Pancreas (tissue), 10 donors: Measurements from ENCODE around the gene PCDHB11. TPM values are rescaled to one million over a fixed set of nuclear protein-coding genes. Genes with fewer than 3 reads are reported as not detected.
"Not testable (repeated sequence)": the region's sequence is repeated elsewhere in the genome, so short reads cannot be mapped to it uniquely, and the experiment has no call there.

Experiments used
- ATAC-seq, 4 donors: fragments of 200-7000 bp; cut with Tn5 transposase; one replicate each; pipeline versions ENCODE4 v1.8.0 to v1.9.1; 2020; ENCODE audit warnings: mild to moderate bottlenecking in 4 of 4, moderate library complexity in 4 of 4
- DNase-seq, 6 donors: peaks; one replicate each; pipeline ENCODE4 v3.0.0-alpha.2; 2020
- FAIRE-seq: peaks from 2 replicates; lab custom pipeline; 2012; peaks lifted over from hg19 to GRCh38; lab: Jason Lieb, UNC
- H3K27ac ChIP-seq, 4 donors: fragments of 200-600 bp; sonication (generic); 1 replicate in 3 of 4; 2 replicates in 1 of 4; pipeline versions ENCODE4 v1.5.0 to v1.8.0; 2020
- H3K27me3 ChIP-seq, 4 donors: fragments of 200-600 bp; one replicate each; pipeline ENCODE4 v1.8.0; 2021
- H3K36me3 ChIP-seq, 3 donors: fragments of 200-600 bp; sonication (generic) in 1 of 3; one replicate each; pipeline versions ENCODE4 v1.5.0 to v1.8.0; 2020 to 2021
- H3K4me1 ChIP-seq, 3 donors: fragments of 200-600 bp; one replicate each; pipeline ENCODE4 v1.8.0; 2021
- H3K4me3 ChIP-seq, 4 donors: fragments of 200-600 bp; sonication (generic) in 2 of 4; one replicate each; pipeline versions ENCODE4 v1.5.0 to v1.8.0; 2020 to 2021
- H3K9me3 ChIP-seq, 4 donors: fragments of 200-600 bp; one replicate each; pipeline ENCODE4 v1.8.0; 2021
- WGBS, 2 donors: extraction: QIAGEN DNeasy Blood & Tissue Kit; methylation state at CpG; one replicate each; pipeline ENCODE4 v1.1.7; 2013; 5-methylcytosine and 5-hydroxymethylcytosine counted together
- intact Hi-C, 3 donors: fragments of 100-400 bp; cut with DNase I; formaldehyde crosslinking; loops; one replicate each; pipeline versions ENCODE4 v1.11.1 to v1.14.2; 2022
- polyA plus RNA-seq, 2 donors: library from polyadenylated mRNA; stranded (reverse); fragments of 200-250 nt; gene quantifications; one replicate each; pipeline ENCODE4 v1.2.3, GENCODE V29; 2013
- total RNA-seq, 6 donors: library from RNA; stranded (reverse); fragmentation: NEBNext Ultra II Directional in 4 of 6; extraction: Animal tissue kit (Norgen Biotek cat#: 25700) in 4 of 6; gene quantifications; one replicate each; pipeline versions ENCODE4 v1.2.1 to v1.2.4, GENCODE V29; 2021 to 2023
- TF ChIP-seq, protein P1 (sequence below), 4 donors: fragments of 200-600 bp; sonication (generic) in 3 of 4; IDR thresholded peaks; one replicate each; pipeline versions ENCODE4 v1.5.0 to v1.8.0; 2021; ENCODE audit warnings: antibody characterized with exemption in 4 of 4
- donor health status: healthy with polysubstance abuse.
- donor health status: DM: no; HTN: no; CAD: no; lungs with moderate emphysema.
- donor health status: DM: no; HTN: no; CAD: no.
- donor health status: control.
- donor health status: control.
- donor health status: Bipolar disorder and iron deficiency.
- donor health status: DM: yes; HTN: yes; CAD: no.
- donor health status: DM: no; HTN: no; CAD: no.
- donor health status: DM: no; HTN: no; CAD: no.
- donor health status: DM: yes; HTN: yes; CAD: no.

The PCDHB11 gene
- total and polyA plus RNA-seq, 8 donors, result 0.72 to 9.0 (median 3.9) TPM

- peaks cover 0 to 6% (median 0%) of the 10 kb centered on the region in 4 donors for H3K9me3 ChIP-seq
- 21 to 22% methylated on average over 11 of the region's 11 CpGs for WGBS, 2 donors
- peak in 2 of 4 donors; percentile 34 to 55 for ATAC-seq
- no peaks in the 10 kb centered on the region for H3K36me3 ChIP-seq
- DNase-seq, result peak in 1 of 6 donors; percentile 18
- peaks cover 0 to 3% (median 0%) of the 10 kb centered on the region in 4 donors for H3K27me3 ChIP-seq
- H3K4me1 ChIP-seq, result no peaks in the 10 kb centered on the region
- no peak for FAIRE-seq
- H3K4me3 ChIP-seq, result no peak within 1 kb of the TSS
- H3K27ac ChIP-seq, result no peak within 1 kb of the TSS
- TF ChIP-seq, protein P1, sequence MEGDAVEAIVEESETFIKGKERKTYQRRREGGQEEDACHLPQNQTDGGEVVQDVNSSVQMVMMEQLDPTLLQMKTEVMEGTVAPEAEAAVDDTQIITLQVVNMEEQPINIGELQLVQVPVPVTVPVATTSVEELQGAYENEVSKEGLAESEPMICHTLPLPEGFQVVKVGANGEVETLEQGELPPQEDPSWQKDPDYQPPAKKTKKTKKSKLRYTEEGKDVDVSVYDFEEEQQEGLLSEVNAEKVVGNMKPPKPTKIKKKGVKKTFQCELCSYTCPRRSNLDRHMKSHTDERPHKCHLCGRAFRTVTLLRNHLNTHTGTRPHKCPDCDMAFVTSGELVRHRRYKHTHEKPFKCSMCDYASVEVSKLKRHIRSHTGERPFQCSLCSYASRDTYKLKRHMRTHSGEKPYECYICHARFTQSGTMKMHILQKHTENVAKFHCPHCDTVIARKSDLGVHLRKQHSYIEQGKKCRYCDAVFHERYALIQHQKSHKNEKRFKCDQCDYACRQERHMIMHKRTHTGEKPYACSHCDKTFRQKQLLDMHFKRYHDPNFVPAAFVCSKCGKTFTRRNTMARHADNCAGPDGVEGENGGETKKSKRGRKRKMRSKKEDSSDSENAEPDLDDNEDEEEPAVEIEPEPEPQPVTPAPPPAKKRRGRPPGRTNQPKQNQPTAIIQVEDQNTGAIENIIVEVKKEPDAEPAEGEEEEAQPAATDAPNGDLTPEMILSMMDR (IDR thresholded peaks at IDR 0.05), result no peak
- intact Hi-C loops, result loop anchor here in 1 of 3 donors (10.0 kb wide), 1 partner anchor 356 kb away; no protein-coding TSS in a partner anchor
Observed at GRCh38 chr5:141208478-141208877, 9.1 kb downstream of the PCDHB11 start, which contains the start of gene PCDHB12. Gene PCDHB12, plus strand, starts transcription at chr5:141208719. Its CDS starts 189 bp downstream, at chr5:141208908.

DNA sequence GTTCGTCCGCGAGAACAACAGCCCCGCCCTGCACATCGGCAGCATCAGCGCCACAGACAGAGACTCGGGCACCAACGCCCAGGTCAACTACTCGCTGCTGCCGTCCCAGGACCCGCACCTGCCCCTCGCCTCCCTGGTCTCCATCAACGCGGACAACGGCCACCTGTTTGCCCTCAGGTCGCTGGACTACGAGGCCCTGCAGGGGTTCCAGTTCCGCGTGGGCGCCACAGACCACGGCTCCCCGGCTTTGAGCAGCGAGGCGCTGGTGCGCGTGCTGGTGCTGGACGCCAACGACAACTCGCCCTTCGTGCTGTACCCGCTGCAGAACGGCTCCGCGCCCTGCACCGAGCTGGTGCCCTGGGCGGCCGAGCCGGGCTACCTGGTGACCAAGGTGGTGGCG, 10.9 kb downstream of the PCDHB11 start:
- H3K4me1 ChIP-seq, FAIRE-seq, H3K4me3 ChIP-seq, ATAC-seq, H3K27me3 ChIP-seq, H3K9me3 ChIP-seq, DNase-seq, intact Hi-C loops, H3K27ac ChIP-seq, H3K36me3 ChIP-seq: not testable (repeated sequence)
- 26 to 33% methylated on average over 31 to 39 of the region's 39 CpGs for WGBS, 2 donors

DNA sequence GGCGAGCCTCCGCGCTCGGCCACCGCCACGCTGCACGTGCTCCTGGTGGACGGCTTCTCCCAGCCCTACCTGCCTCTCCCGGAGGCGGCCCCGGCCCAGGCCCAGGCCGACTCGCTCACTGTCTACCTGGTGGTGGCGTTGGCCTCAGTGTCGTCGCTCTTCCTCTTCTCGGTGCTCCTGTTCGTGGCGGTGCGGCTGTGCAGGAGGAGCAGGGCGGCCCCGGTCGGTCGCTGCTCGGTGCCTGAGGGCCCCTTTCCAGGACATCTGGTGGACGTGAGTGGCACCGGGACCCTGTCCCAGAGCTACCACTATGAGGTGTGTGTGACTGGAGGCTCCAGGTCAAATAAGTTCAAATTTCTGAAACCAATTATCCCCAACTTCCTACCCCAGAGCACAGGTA, 11.4 kb downstream of the PCDHB11 start:
- H3K4me1 ChIP-seq, H3K27me3 ChIP-seq, H3K9me3 ChIP-seq, ATAC-seq, H3K27ac ChIP-seq, DNase-seq, intact Hi-C loops, H3K36me3 ChIP-seq, H3K4me3 ChIP-seq, FAIRE-seq: not testable (repeated sequence)
- 21 to 29% methylated on average over 18 to 25 of the region's 27 CpGs for WGBS, 2 donors

- not testable (repeated sequence) for H3K9me3 ChIP-seq
Observed at GRCh38 chr5:141213656-141214339, 14.4 kb downstream of the PCDHB11 start, which contains the start of gene PCDHB13. Gene PCDHB13, plus strand, starts transcription at chr5:141213919. Its CDS starts 205 bp downstream, at chr5:141214124.

DNA sequence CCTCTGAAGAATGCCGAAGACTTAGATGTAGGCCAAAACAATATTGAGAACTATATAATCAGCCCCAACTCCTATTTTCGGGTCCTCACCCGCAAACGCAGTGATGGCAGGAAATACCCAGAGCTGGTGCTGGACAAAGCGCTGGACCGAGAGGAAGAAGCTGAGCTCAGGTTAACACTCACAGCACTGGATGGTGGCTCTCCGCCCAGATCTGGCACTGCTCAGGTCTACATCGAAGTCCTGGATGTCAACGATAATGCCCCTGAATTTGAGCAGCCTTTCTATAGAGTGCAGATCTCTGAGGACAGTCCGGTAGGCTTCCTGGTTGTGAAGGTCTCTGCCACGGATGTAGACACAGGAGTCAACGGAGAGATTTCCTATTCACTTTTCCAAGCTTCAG, 15.2 kb downstream of the PCDHB11 start:
- intact Hi-C loops, H3K9me3 ChIP-seq, H3K4me1 ChIP-seq, H3K36me3 ChIP-seq, FAIRE-seq, H3K27ac ChIP-seq, H3K4me3 ChIP-seq, DNase-seq, H3K27me3 ChIP-seq: not testable (repeated sequence)
- 50 to 67% methylated on average over 9 to 11 of the region's 12 CpGs for WGBS, 2 donors
- peak in 2 of 4 donors; percentile 14 to 48 for ATAC-seq

More at GRCh38 chr5:141213656-141214339, 14.4 kb downstream of the PCDHB11 start, which contains the start of gene PCDHB13:
- H3K27me3 ChIP-seq, intact Hi-C loops, FAIRE-seq, H3K27ac ChIP-seq, H3K36me3 ChIP-seq, H3K4me1 ChIP-seq: not testable (repeated sequence)
- H3K4me3 ChIP-seq, result peak within 1 kb of the TSS in 2 of 4 donors; percentile 10 to 21
- ATAC-seq (peak; percentile 80 to 95 (median 93)), DNase-seq (peak; percentile 43 to 75 (median 73))
- 7% methylated on average over 12 to 14 of the region's 18 CpGs for WGBS, 2 donors
- TF ChIP-seq, protein P1 (IDR thresholded peaks at IDR 0.05), result peak in 1 of 4 donors; percentile 27

- FAIRE-seq, H3K36me3 ChIP-seq, intact Hi-C loops, DNase-seq, H3K27me3 ChIP-seq, H3K9me3 ChIP-seq, H3K4me3 ChIP-seq, ATAC-seq, H3K27ac ChIP-seq, H3K4me1 ChIP-seq: not testable (repeated sequence)
- 28 to 40% methylated on average over 24 to 35 of the region's 40 CpGs for WGBS, 2 donors
Observed at GRCh38 chr5:141215504-141215903, 16.1 kb downstream of the PCDHB11 start.

DNA sequence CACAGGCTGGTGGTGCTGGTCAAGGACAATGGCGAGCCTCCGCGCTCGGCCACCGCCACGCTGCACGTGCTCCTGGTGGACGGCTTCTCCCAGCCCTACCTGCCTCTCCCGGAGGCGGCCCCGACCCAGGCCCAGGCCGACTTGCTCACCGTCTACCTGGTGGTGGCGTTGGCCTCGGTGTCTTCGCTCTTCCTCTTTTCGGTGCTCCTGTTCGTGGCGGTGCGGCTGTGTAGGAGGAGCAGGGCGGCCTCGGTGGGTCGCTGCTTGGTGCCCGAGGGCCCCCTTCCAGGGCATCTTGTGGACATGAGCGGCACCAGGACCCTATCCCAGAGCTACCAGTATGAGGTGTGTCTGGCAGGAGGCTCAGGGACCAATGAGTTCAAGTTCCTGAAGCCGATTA, 16.6 kb downstream of the PCDHB11 start:
- H3K4me1 ChIP-seq, H3K4me3 ChIP-seq, intact Hi-C loops, H3K36me3 ChIP-seq, H3K27me3 ChIP-seq, DNase-seq, FAIRE-seq, H3K27ac ChIP-seq, H3K9me3 ChIP-seq, ATAC-seq: not testable (repeated sequence)
- 38 to 42% methylated on average over 7 to 19 of the region's 26 CpGs for WGBS, 2 donors
